PFSK-1 (cell line): ENCODE results near the gene KPNA5.

Experiments
- FOXP2 ChIP-seq: optimal IDR thresholded peaks from 2 replicates; pipeline ENCODE3; 2011; ENCODE audit warnings: borderline replicate concordance, control low read depth, inconsistent platforms; ENCODE audit not compliant: insufficient read depth; ENCODE audit errors: extremely low read length, extremely low read depth
- POLR2AphosphoS5 ChIP-seq: IDR thresholded peaks from 2 replicates; pipeline ENCODE4 v1.6.1; 2012; ENCODE audit warnings: low read depth, mild to moderate bottlenecking, control low read depth, low read length, moderate library complexity
- SIN3A ChIP-seq: IDR thresholded peaks from 2 replicates; pipeline ENCODE4 v1.6.1; 2012; ENCODE audit warnings: mild to moderate bottlenecking, low read length, moderate library complexity, borderline replicate concordance; ENCODE audit not compliant: insufficient read depth
- TAF1 ChIP-seq: IDR thresholded peaks from 2 replicates; pipeline ENCODE4 v1.6.1; 2012; ENCODE audit warnings: low read length, control low read depth, borderline replicate concordance; ENCODE audit not compliant: insufficient read depth
- TF ChIP-seq, protein P1 (sequence below), 2 experiments: IDR thresholded peaks; 2 replicates each; pipeline versions ENCODE4 v1.6.1 to v1.8.0; 2011 to 2012; ENCODE audit warnings: low read depth in 2 of 2, low read length in 2 of 2, control low read depth in 1 of 2, inconsistent platforms in 1 of 2, mild to moderate bottlenecking in 1 of 2, moderate library complexity in 1 of 2; ENCODE audit not compliant: insufficient read depth in 1 of 2

DNA sequence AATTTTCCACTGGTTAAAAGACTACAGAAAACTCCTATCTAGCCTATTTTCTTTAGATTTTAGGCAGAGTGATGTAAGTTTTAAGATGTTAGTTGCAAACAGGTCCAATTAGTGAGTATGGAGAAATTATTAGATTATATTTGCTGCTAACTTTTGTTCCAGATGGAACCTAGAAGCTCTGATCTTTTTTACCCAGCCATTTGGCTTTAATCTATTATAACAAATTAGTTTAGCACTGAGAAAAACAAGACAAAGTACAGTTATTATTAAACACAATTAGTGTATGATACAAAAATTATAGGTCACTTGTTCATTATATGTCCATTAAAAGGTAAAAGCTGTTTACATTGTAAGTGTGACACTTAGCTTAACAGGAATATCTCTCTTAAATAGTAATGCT is 82.0 kb downstream of the KPNA5 start:
- TF ChIP-seq FOXP2 (no peak), TAF1 (no peak), POLR2AphosphoS5 (no peak), SIN3A (no peak)
- TF ChIP-seq, protein P1, sequence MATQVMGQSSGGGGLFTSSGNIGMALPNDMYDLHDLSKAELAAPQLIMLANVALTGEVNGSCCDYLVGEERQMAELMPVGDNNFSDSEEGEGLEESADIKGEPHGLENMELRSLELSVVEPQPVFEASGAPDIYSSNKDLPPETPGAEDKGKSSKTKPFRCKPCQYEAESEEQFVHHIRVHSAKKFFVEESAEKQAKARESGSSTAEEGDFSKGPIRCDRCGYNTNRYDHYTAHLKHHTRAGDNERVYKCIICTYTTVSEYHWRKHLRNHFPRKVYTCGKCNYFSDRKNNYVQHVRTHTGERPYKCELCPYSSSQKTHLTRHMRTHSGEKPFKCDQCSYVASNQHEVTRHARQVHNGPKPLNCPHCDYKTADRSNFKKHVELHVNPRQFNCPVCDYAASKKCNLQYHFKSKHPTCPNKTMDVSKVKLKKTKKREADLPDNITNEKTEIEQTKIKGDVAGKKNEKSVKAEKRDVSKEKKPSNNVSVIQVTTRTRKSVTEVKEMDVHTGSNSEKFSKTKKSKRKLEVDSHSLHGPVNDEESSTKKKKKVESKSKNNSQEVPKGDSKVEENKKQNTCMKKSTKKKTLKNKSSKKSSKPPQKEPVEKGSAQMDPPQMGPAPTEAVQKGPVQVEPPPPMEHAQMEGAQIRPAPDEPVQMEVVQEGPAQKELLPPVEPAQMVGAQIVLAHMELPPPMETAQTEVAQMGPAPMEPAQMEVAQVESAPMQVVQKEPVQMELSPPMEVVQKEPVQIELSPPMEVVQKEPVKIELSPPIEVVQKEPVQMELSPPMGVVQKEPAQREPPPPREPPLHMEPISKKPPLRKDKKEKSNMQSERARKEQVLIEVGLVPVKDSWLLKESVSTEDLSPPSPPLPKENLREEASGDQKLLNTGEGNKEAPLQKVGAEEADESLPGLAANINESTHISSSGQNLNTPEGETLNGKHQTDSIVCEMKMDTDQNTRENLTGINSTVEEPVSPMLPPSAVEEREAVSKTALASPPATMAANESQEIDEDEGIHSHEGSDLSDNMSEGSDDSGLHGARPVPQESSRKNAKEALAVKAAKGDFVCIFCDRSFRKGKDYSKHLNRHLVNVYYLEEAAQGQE (IDR thresholded peaks at IDR 0.05; ENCODE audit: insufficient read depth in 1 of 2, low read depth in 2 of 2, low read length in 2 of 2), result no peak
